ENCODE results near the gene BMP2K. TPM values are rescaled to one million over a fixed set of nuclear protein-coding genes. Genes with fewer than 3 reads are reported as not detected.

BMP2K gene
- total and polyA plus RNA-seq, 7 experiments from 2014 or later, result 3.1 to 25.6 (median 13.6) TPM

GRCh38 chr4:78926826-78927225 is 150.7 kb downstream of the BMP2K start:
- no peaks in the 10 kb centered on the region for H3K27me3 ChIP-seq (ENCODE audit: control insufficient read depth in 2 of 2, insufficient read depth in 2 of 2, low read length in 2 of 2)
- peaks cover 0 to 17% (median 11%) of the 10 kb centered on the region in 3 experiments for H3K36me3 ChIP-seq (ENCODE audit: control insufficient read depth in 2 of 3, insufficient read depth in 3 of 3, low read length in 3 of 3)
- ATAC-seq, result peak; percentile 41
- Mint-ChIP-seq H3K27ac (peak overlapping the region in 1 of 9 donors; percentile 23), H3K9me3 (no peaks in the 10 kb centered on the region), H3K36me3 (peaks cover 16 to 60% (median 25%) of the 10 kb centered on the region in 5 donors), H3K4me1 (peaks cover 0 to 16% (median 7%) of the 10 kb centered on the region in 7 donors), H3K27me3 (no peaks in the 10 kb centered on the region), H3K4me3 (no peak overlapping the region)
- no peaks in the 10 kb centered on the region for H3K9me3 ChIP-seq (ENCODE audit: control insufficient read depth in 2 of 3, low read length in 3 of 3)
- CTCF ChIA-PET, result no interaction called here
- POLR2A ChIA-PET, result no interaction called here
- intact Hi-C loops (cut with micrococcal nuclease), result no loop called here
- H3K4me3 ChIP-seq (ENCODE audit: low read length), result no peak overlapping the region
- no peaks in the 10 kb centered on the region for H3K4me1 ChIP-seq (ENCODE audit: control insufficient read depth in 2 of 2, insufficient read depth in 2 of 2, low read length in 2 of 2)
- DNase-seq, result no peak
- no peak overlapping the region for H3K27ac ChIP-seq (ENCODE audit: low read depth, low read length)

- Histone ChIP-seq H3K9me3 (ENCODE audit: control insufficient read depth in 2 of 3, low read length in 3 of 3) (no peaks in the 10 kb centered on the region), H3K4me1 (ENCODE audit: control insufficient read depth in 2 of 2, insufficient read depth in 2 of 2, low read length in 2 of 2) (no peaks in the 10 kb centered on the region), H3K27me3 (ENCODE audit: control insufficient read depth in 2 of 2, insufficient read depth in 2 of 2, low read length in 2 of 2) (no peaks in the 10 kb centered on the region), H3K4me3 (ENCODE audit: low read length) (no peak overlapping the region), H3K36me3 (ENCODE audit: control insufficient read depth in 2 of 3, insufficient read depth in 3 of 3, low read length in 3 of 3) (peaks cover 0 to 17% (median 6%) of the 10 kb centered on the region in 3 experiments), H3K27ac (ENCODE audit: low read depth, low read length) (no peak overlapping the region)
- Mint-ChIP-seq H3K9me3 (no peaks in the 10 kb centered on the region), H3K36me3 (peaks cover 16 to 66% (median 28%) of the 10 kb centered on the region in 5 donors), H3K27ac (no peak overlapping the region), H3K27me3 (no peaks in the 10 kb centered on the region), H3K4me1 (peaks cover 0 to 10% (median 8%) of the 10 kb centered on the region in 7 donors), H3K4me3 (no peak overlapping the region)
- intact Hi-C loops (cut with micrococcal nuclease), result no loop called here
- no peak for ATAC-seq
- ChIA-PET POLR2A (interaction anchor here (0.6 kb wide), 1 partner anchor 9 kb away, joined by 3 read pairs; no protein-coding TSS in a partner anchor), CTCF (no interaction called here)
- DNase-seq, result no peak
Observed at GRCh38 chr4:78928835-78929234, 152.7 kb downstream of the BMP2K start.

- DNase-seq (no peak), ATAC-seq (no peak)
- H3K4me3 ChIP-seq (ENCODE audit: low read length), result no peak overlapping the region
- H3K4me3 Mint-ChIP-seq, result no peak overlapping the region
- no peaks in the 10 kb centered on the region for H3K9me3 ChIP-seq (ENCODE audit: control insufficient read depth in 2 of 3, low read length in 3 of 3)
- H3K4me1 Mint-ChIP-seq, result peaks cover 0 to 21% (median 8%) of the 10 kb centered on the region in 7 donors
- CTCF ChIA-PET, result no interaction called here
- no peaks in the 10 kb centered on the region for H3K9me3 Mint-ChIP-seq
- POLR2A ChIA-PET, result no interaction called here
- intact Hi-C loops (cut with micrococcal nuclease), result loop anchor here in 1 of 2 donors (1.0 kb wide), 1 partner anchor 8 kb away; no protein-coding TSS in a partner anchor
- no peaks in the 10 kb centered on the region for H3K27me3 ChIP-seq (ENCODE audit: control insufficient read depth in 2 of 2, insufficient read depth in 2 of 2, low read length in 2 of 2)
- H3K27me3 Mint-ChIP-seq, result no peaks in the 10 kb centered on the region
- no peak overlapping the region for H3K27ac Mint-ChIP-seq
- H3K27ac ChIP-seq (ENCODE audit: low read depth, low read length), result no peak overlapping the region
- H3K4me1 ChIP-seq (ENCODE audit: control insufficient read depth in 2 of 2, insufficient read depth in 2 of 2, low read length in 2 of 2), result no peaks in the 10 kb centered on the region
- H3K36me3 ChIP-seq (ENCODE audit: control insufficient read depth in 2 of 3, insufficient read depth in 3 of 3, low read length in 3 of 3), result peaks cover 0 to 13% (median 4%) of the 10 kb centered on the region in 3 experiments
- peaks cover 17 to 67% (median 28%) of the 10 kb centered on the region in 5 donors for H3K36me3 Mint-ChIP-seq
Observed at GRCh38 chr4:78930016-78930629, 154.0 kb downstream of the BMP2K start.

GRCh38 chr4:78936989-78937388 is 160.8 kb downstream of the BMP2K start:
- peaks cover 19 to 58% (median 39%) of the 10 kb centered on the region in 7 donors for H3K4me1 Mint-ChIP-seq
- H3K27ac Mint-ChIP-seq, result peak overlapping the region in 5 of 9 donors; percentile 7 to 76 (median 33)
- peaks cover 0 to 2% (median 2%) of the 10 kb centered on the region in 5 donors for H3K27me3 Mint-ChIP-seq
- H3K4me1 ChIP-seq (ENCODE audit: control insufficient read depth in 2 of 2, insufficient read depth in 2 of 2, low read length in 2 of 2), result peaks cover 5 to 14% of the 10 kb centered on the region in 2 donors
- POLR2A ChIA-PET, result no interaction called here
- no peaks in the 10 kb centered on the region for H3K9me3 ChIP-seq (ENCODE audit: control insufficient read depth in 2 of 3, low read length in 3 of 3)
- DNase-seq, result no peak
- H3K4me3 ChIP-seq (ENCODE audit: low read length), result no peak overlapping the region
- intact Hi-C loops (cut with micrococcal nuclease), result loop anchor here (5.0 kb wide), 5 partner anchors 275 to 1780 kb away; partner anchors contain the start of gene CCNG2 (in 1 of the 2)
- peak overlapping the region in 6 of 10 donors; percentile 1 to 97 (median 64) for H3K4me3 Mint-ChIP-seq
- ATAC-seq, result no peak
- H3K27me3 ChIP-seq (ENCODE audit: control insufficient read depth in 2 of 2, insufficient read depth in 2 of 2, low read length in 2 of 2), result no peaks in the 10 kb centered on the region
- no peak overlapping the region for H3K27ac ChIP-seq (ENCODE audit: low read depth, low read length)
- peaks cover 0 to 20% (median 5%) of the 10 kb centered on the region in 5 donors for H3K36me3 Mint-ChIP-seq
- peaks cover 0 to 5% (median 0%) of the 10 kb centered on the region in 3 experiments for H3K36me3 ChIP-seq (ENCODE audit: control insufficient read depth in 2 of 3, insufficient read depth in 3 of 3, low read length in 3 of 3)
- CTCF ChIA-PET, result interaction anchor here (0.6 kb wide), 1 partner anchor 1120 kb away, joined by 5 read pairs; no protein-coding TSS in a partner anchor
- H3K9me3 Mint-ChIP-seq, result no peaks in the 10 kb centered on the region

- DNase-seq, result no peak
- Histone ChIP-seq H3K27me3 (ENCODE audit: control insufficient read depth in 2 of 2, insufficient read depth in 2 of 2, low read length in 2 of 2) (no peaks in the 10 kb centered on the region), H3K36me3 (ENCODE audit: control insufficient read depth in 2 of 3, insufficient read depth in 3 of 3, low read length in 3 of 3) (peaks cover 0 to 5% (median 0%) of the 10 kb centered on the region in 3 experiments), H3K27ac (ENCODE audit: low read depth, low read length) (no peak overlapping the region), H3K4me3 (ENCODE audit: low read length) (no peak overlapping the region), H3K9me3 (ENCODE audit: control insufficient read depth in 2 of 3, low read length in 3 of 3) (no peaks in the 10 kb centered on the region), H3K4me1 (ENCODE audit: control insufficient read depth in 2 of 2, insufficient read depth in 2 of 2, low read length in 2 of 2) (peaks cover 5 to 14% of the 10 kb centered on the region in 2 donors)
- intact Hi-C loops (cut with micrococcal nuclease), result loop anchor here (1.0 to 5.0 kb wide), 9 partner anchors 8 to 1781 kb away; partner anchors contain the start of genes ANTXR2 (in 1 of the 2), CCNG2 (in 1 of the 2) and MRPL1 (in 1 of the 2)
- Mint-ChIP-seq H3K9me3 (peaks cover 0 to 2% (median 0%) of the 10 kb centered on the region in 11 donors), H3K36me3 (peaks cover 0 to 15% (median 3%) of the 10 kb centered on the region in 5 donors), H3K27me3 (peaks cover 3 to 7% (median 5%) of the 10 kb centered on the region in 5 donors), H3K4me3 (peak overlapping the region; percentile 24 to 100 (median 72)), H3K27ac (peak overlapping the region in 5 of 9 donors; percentile 10 to 54 (median 39)), H3K4me1 (peaks cover 19 to 58% (median 39%) of the 10 kb centered on the region in 7 donors)
- POLR2A ChIA-PET, result interaction anchor here (0.6 to 1.8 kb wide), 2 partner anchors 9 to 16 kb away, joined by 3 to 4 read pairs; no protein-coding TSS in a partner anchor
- no peak for ATAC-seq
- CTCF ChIA-PET, result interaction anchor here (0.6 to 2.6 kb wide), 2 partner anchors 14 to 1119 kb away, joined by 5 to 14 read pairs; no protein-coding TSS in a partner anchor
Observed at GRCh38 chr4:78937837-78938236, 161.7 kb downstream of the BMP2K start.

GRCh38 chr4:78938474-78938867 is 162.3 kb downstream of the BMP2K start:
- Histone ChIP-seq H3K27me3 (ENCODE audit: control insufficient read depth in 2 of 2, insufficient read depth in 2 of 2, low read length in 2 of 2) (no peaks in the 10 kb centered on the region), H3K36me3 (ENCODE audit: control insufficient read depth in 2 of 3, insufficient read depth in 3 of 3, low read length in 3 of 3) (peaks cover 0 to 5% (median 0%) of the 10 kb centered on the region in 3 experiments), H3K27ac (ENCODE audit: low read depth, low read length) (peak overlapping the region; percentile 82), H3K4me3 (ENCODE audit: low read length) (peak overlapping the region; percentile 86), H3K4me1 (ENCODE audit: control insufficient read depth in 2 of 2, insufficient read depth in 2 of 2, low read length in 2 of 2) (peaks cover 5 to 14% of the 10 kb centered on the region in 2 donors), H3K9me3 (ENCODE audit: control insufficient read depth in 2 of 3, low read length in 3 of 3) (no peaks in the 10 kb centered on the region)
- ATAC-seq (no peak), DNase-seq (peak in 3 of 9 donors; percentile 6 to 18 (median 7))
- Mint-ChIP-seq H3K4me3 (peak overlapping the region; percentile 92 to 100 (median 98)), H3K9me3 (peaks cover 0 to 2% (median 0%) of the 10 kb centered on the region in 11 donors), H3K4me1 (peaks cover 21 to 57% (median 39%) of the 10 kb centered on the region in 7 donors), H3K36me3 (peaks cover 0 to 11% (median 3%) of the 10 kb centered on the region in 5 donors), H3K27me3 (peaks cover 6 to 12% (median 7%) of the 10 kb centered on the region in 5 donors), H3K27ac (peak overlapping the region; percentile 82 to 97 (median 92))
- CTCF ChIA-PET, result interaction anchor here (2.6 kb wide), 1 partner anchor 14 kb away, joined by 14 read pairs; no protein-coding TSS in a partner anchor
- intact Hi-C loops (cut with micrococcal nuclease), result loop anchor here (1.0 to 5.0 kb wide), 9 partner anchors 8 to 1781 kb away; partner anchors contain the start of genes ANTXR2 (in 1 of the 2), CCNG2 (in 1 of the 2) and MRPL1 (in 1 of the 2)
- POLR2A ChIA-PET, result interaction anchor here (1.8 kb wide), 1 partner anchor 17 kb away, joined by 4 read pairs; no protein-coding TSS in a partner anchor
